SU-DHL-6 (cell line): Measurements from ENCODE around the gene SEMA4D.

Experiments
- H2AFZ ChIP-seq: fragments of 200-600 bp; sonication (generic); 2 replicates; pipeline ENCODE4 v1.6.1; 2014; ENCODE audit warnings: low read depth, mild to moderate bottlenecking, moderate library complexity, mixed read lengths, antibody characterized with exemption, low read length; ENCODE audit not compliant: severe bottlenecking
- H3F3A ChIP-seq: fragments of 200-600 bp; shearing (Covaris generic); 2 replicates; pipeline ENCODE4 v1.6.0; 2016; ENCODE audit warnings: antibody characterized with exemption, mild to moderate bottlenecking; ENCODE audit not compliant: insufficient read depth
- H3K27ac ChIP-seq: fragments of 200-600 bp; sonication (generic); 2 replicates; pipeline ENCODE4 v1.5.1; 2016; ENCODE audit warnings: low read depth, mild to moderate bottlenecking, low read length, moderate library complexity, mixed read lengths
- H3K27me3 ChIP-seq: fragments of 200-600 bp; sonication (generic), shearing (Covaris generic); 2 replicates; pipeline ENCODE4 v1.6.0; 2014; ENCODE audit warnings: mild to moderate bottlenecking, low read length
- H3K36me3 ChIP-seq: fragments of 200-600 bp; sonication (generic); 2 replicates; pipeline ENCODE4 v1.6.1; 2014; ENCODE audit warnings: mild to moderate bottlenecking, low read length, mixed read lengths
- H3K4me2 ChIP-seq: fragments of 300-600, 200-600 bp; shearing (Covaris generic), sonication (generic); 2 replicates; pipeline ENCODE4 v1.6.0; 2014; ENCODE audit warnings: low read length, low read depth, mild to moderate bottlenecking; ENCODE audit not compliant: poor library complexity, severe bottlenecking
- H3K4me3 ChIP-seq: fragments of 200-600 bp; sonication (generic); 2 replicates; pipeline ENCODE4 v1.5.1; 2014; ENCODE audit warnings: antibody characterized with exemption, low read length, mild to moderate bottlenecking, mixed read lengths; ENCODE audit not compliant: insufficient read depth, poor library complexity, severe bottlenecking
- H3K79me2 ChIP-seq: fragments of 200-600 bp; sonication (generic); 2 replicates; pipeline ENCODE4 v1.6.1; 2014; ENCODE audit warnings: mild to moderate bottlenecking, low read length, moderate library complexity; ENCODE audit not compliant: insufficient read depth
- H3K9ac ChIP-seq: fragments of 200-600 bp; sonication (generic); 2 replicates; pipeline ENCODE4 v1.7.0; 2014; ENCODE audit warnings: mild to moderate bottlenecking, low read length
- H3K9me2 ChIP-seq: fragments of 200-600 bp; sonication (generic); replicated peaks from 2 replicates; pipeline ENCODE4 v1.6.1; 2014; ENCODE audit warnings: low read length; ENCODE audit not compliant: insufficient read depth
- H3K9me3 ChIP-seq: fragments of 200-600 bp; sonication (generic); 2 replicates; pipeline ENCODE4 v1.6.1; 2014; ENCODE audit warnings: low read length, mixed read lengths; ENCODE audit not compliant: insufficient read depth
- H4K20me1 ChIP-seq: fragments of 200-600 bp; sonication (generic); 2 replicates; pipeline ENCODE4 v1.6.1; 2014; ENCODE audit warnings: low read depth, mild to moderate bottlenecking, antibody characterized with exemption, low read length, moderate library complexity, mixed read lengths
- CTCF ChIP-seq: fragments of 200-600 bp; sonication (generic); IDR thresholded peaks from one replicate; pipeline ENCODE4 v1.5.1; 2017; ENCODE audit warnings: antibody characterized with exemption, mild to moderate bottlenecking, low read length, moderate library complexity; ENCODE audit not compliant: insufficient read depth, poor library complexity, severe bottlenecking
- EZH2phosphoT487 ChIP-seq: fragments of 200-600 bp; sonication (generic), shearing (Covaris generic); conservative IDR thresholded peaks from 2 replicates; pipeline ENCODE4 v1.6.1; 2018; ENCODE audit warnings: mild to moderate bottlenecking, antibody characterized with exemption, low read length, moderate library complexity, mixed read lengths

SEMA4D gene

GRCh38 chr9:89440951-89441654 lies 56.8 kb downstream of the SEMA4D start:
- Histone ChIP-seq H4K20me1 (no peaks in the 10 kb centered on the region; the same call in 1 of the 2 replicates), H3K9me2 (no peaks in the 10 kb centered on the region), H3K27me3 (no peaks in the 10 kb centered on the region), H3K4me3 (no peak overlapping the region), H3K36me3 (no peaks in the 10 kb centered on the region), H3K27ac (no peak overlapping the region), H3K9me3 (no peaks in the 10 kb centered on the region), H3K4me2 (no peak overlapping the region), H2AFZ (no peak overlapping the region), H3K9ac (no peak overlapping the region), H3K79me2 (no peaks in the 10 kb centered on the region), H3F3A (peaks cover 19% of the 10 kb centered on the region)
- no peak for TF ChIP-seq EZH2phosphoT487
- TF ChIP-seq CTCF, result no peak

GRCh38 chr9:89440548-89440947 lies 57.4 kb downstream of the SEMA4D start:
- Histone ChIP-seq H3K9ac (no peak overlapping the region), H3K9me2 (no peaks in the 10 kb centered on the region), H2AFZ (no peak overlapping the region), H3K4me2 (no peak overlapping the region), H3K27me3 (no peaks in the 10 kb centered on the region), H3F3A (peaks cover 19% of the 10 kb centered on the region), H3K36me3 (no peaks in the 10 kb centered on the region), H3K9me3 (no peaks in the 10 kb centered on the region), H3K27ac (no peak overlapping the region), H3K79me2 (no peaks in the 10 kb centered on the region), H4K20me1 (no peaks in the 10 kb centered on the region; the same call in 1 of the 2 replicates), H3K4me3 (no peak overlapping the region)
- TF ChIP-seq CTCF (no peak), EZH2phosphoT487 (no peak)

- H3K4me3 ChIP-seq, result no peak overlapping the region
- no peaks in the 10 kb centered on the region; the same call in 1 of the 2 replicates for H4K20me1 ChIP-seq
- H3K27me3 ChIP-seq, result no peaks in the 10 kb centered on the region
- no peaks in the 10 kb centered on the region for H3K79me2 ChIP-seq
- no peaks in the 10 kb centered on the region for H3K36me3 ChIP-seq
- no peaks in the 10 kb centered on the region for H3K9me3 ChIP-seq
- H3F3A ChIP-seq, result peaks cover 19% of the 10 kb centered on the region
- H2AFZ ChIP-seq, result no peak overlapping the region
- H3K4me2 ChIP-seq, result peak overlapping the region; percentile 33
- no peak overlapping the region for H3K27ac ChIP-seq
- TF ChIP-seq EZH2phosphoT487, result no peak
- TF ChIP-seq CTCF, result no peak
- no peak overlapping the region; the same call in 1 of the 2 replicates for H3K9ac ChIP-seq
- no peaks in the 10 kb centered on the region for H3K9me2 ChIP-seq
Observed at GRCh38 chr9:89440046-89440445, 57.9 kb downstream of the SEMA4D start.
